ENCODE measurements around the gene WDFY2. TPM values are rescaled to one million over a fixed set of nuclear protein-coding genes. Genes with fewer than 3 reads are reported as not detected.
"Not testable (repeated sequence)": the region's sequence is repeated elsewhere in the genome, so short reads cannot be mapped to it uniquely, and the experiment has no call there.

Gene WDFY2
- total and polyA plus RNA-seq, 2 of the 13 experiments (the other 11 are each of a cell fraction or from before 2014, with no cell fraction given): 22.6 to 27.0 TPM

DNA sequence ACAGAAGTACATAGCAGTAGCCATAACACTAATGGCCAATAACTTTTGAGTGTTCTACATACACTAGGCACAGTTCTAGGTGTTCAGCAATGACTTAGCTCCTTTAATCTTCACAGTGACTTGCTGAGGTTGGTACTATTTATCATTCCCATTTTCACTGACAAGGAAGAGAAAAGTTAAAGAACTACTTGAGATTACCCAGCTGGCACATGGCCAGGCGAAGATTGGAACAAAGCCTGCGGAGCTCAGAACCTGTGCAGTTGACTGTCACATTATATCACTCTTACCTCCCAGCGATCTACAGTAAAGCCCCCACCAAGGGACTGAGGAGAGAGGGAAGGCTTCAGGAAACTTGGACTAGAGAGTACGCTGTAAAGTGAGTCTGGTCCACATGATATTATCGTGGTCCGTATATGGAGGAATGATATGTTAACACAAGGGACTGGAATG, 42.4 kb upstream of the WDFY2 start:
- peaks cover 28% of the 10 kb centered on the region for H3K4me1 ChIP-seq (ENCODE audit: insufficient read depth, low read length)
- POLR2A ChIA-PET: interaction anchor here (1.3 to 2.2 kb wide), 3 partner anchors 42 to 97 kb away, joined by 3 to 14 read pairs (median 3); partner anchors contain the start of gene INTS6
- no peak for DNase-seq (ENCODE audit: low spot score)
- no peaks in the 10 kb centered on the region for H3K79me2 ChIP-seq (ENCODE audit: insufficient read depth, low read length)
- no peaks in the 10 kb centered on the region for H3K27me3 ChIP-seq (ENCODE audit: control insufficient read depth in 1 of 2, insufficient read depth in 2 of 2, low read length in 2 of 2)
- intact Hi-C loops (cut with micrococcal nuclease; ENCODE audit: unreplicated experiment): no loop called here
- TF ChIP-seq EP300 (IDR thresholded peaks at IDR 0.05; ENCODE audit: low read depth in 2 of 2, low read length in 2 of 2) (no peak), EP300 (CRISPR knock-in tag; IDR thresholded peaks at IDR 0.05; ENCODE audit: borderline replicate concordance) (no peak), ZNF205 (CRISPR knock-in tag; IDR thresholded peaks at IDR 0.05) (peak; percentile 53; the same call in 1 of the 2 replicates), IKZF4 (CRISPR knock-in tag; IDR thresholded peaks at IDR 0.05; ENCODE audit: borderline replicate concordance, low read depth, not compliant biosample characterization) (peak; percentile 63)
- H3K9me3 ChIP-seq (ENCODE audit: low read length): no peaks in the 10 kb centered on the region
- no peak overlapping the region for H3K27ac ChIP-seq (ENCODE audit: extremely low read length, insufficient read depth, low read length)
- CTCF ChIA-PET (ENCODE audit: low intra/inter-chr PET ratio, low total read pairs): no interaction called here
- H3K36me3 ChIP-seq (replicated peaks in 1 of 2; ENCODE audit: control insufficient read depth in 1 of 2, insufficient read depth in 2 of 2, low read length in 2 of 2): no peaks in the 10 kb centered on the region
- FAIRE-seq: no peak
- in situ Hi-C loops (cut with HindIII; ENCODE audit: extremely low pct_ligation_motif_present, low pct_unique_long_range_greater_than_20kb): no loop called here
- H3K4me3 ChIP-seq (replicated peaks in 1 of 3; ENCODE audit: insufficient read depth in 1 of 3, low read depth in 2 of 3, low read length in 3 of 3): no peak overlapping the region
- H2AFZ ChIP-seq (ENCODE audit: low read length): peak overlapping the region; percentile 46
- BruUV-seq (replicated peaks): no TSS peak
- H3K4me2 ChIP-seq (ENCODE audit: low read depth, low read length): peak overlapping the region; percentile 61; the same call in 1 of the 2 replicates
- H3K9ac ChIP-seq (ENCODE audit: insufficient read depth, low read depth, low read length): no peak overlapping the region
- no peaks in the 10 kb centered on the region for H4K20me1 ChIP-seq (ENCODE audit: insufficient read depth, low read length)
- peak; percentile 30; the same call in 2 of the 3 replicates for ATAC-seq
- WGBS (ENCODE audit: low lambda C conversion rate): 59% methylated on average over 6 of the region's 6 CpGs

DNA sequence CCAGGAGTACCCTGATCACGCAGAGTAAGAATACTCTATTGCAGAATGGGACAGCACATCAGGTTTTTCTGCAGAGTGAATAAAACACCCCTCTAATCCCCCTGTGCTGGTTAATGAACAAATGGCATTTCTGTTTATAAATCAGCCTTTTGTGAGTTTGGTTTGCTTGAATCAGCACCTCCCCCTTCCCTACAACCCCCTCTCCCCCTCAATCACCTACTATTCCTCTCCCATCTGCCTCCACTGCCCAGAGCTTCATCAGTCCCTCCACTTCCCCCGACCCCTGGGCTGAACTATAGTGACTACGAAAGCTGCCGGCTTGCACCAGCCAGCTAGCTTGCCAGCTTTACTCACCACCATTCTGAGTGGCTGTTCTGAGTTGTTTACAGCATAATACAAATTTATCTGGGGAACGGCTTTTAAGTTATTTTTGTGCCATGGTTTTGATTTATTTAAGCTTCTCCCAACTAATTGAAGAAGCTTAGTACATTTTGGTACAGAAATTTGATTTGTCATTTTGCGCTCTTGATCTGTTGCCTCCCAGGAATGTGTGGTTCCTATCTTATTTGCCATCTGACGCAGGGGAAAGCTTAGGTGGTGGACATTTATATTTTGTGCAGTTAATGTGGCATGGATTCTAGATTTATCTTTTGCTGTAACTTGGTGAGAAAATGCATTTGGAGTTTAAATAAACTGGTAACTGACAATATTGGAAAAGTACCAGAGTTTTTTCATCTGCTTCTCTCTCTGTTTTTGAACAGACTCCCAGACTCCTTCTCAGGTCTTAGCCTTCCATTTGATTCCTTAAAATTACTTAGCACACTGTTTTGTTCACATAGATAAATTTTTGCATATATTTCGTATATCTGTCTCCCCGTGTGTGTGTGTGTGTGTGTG, 41.7 kb upstream of the WDFY2 start:
- H3K36me3 ChIP-seq (replicated peaks in 1 of 2; ENCODE audit: control insufficient read depth in 1 of 2, insufficient read depth in 2 of 2, low read length in 2 of 2): no peaks in the 10 kb centered on the region
- H3K27me3 ChIP-seq (ENCODE audit: control insufficient read depth in 1 of 2, insufficient read depth in 2 of 2, low read length in 2 of 2): no peaks in the 10 kb centered on the region
- peak; percentile 89 for ATAC-seq
- DNase-seq (ENCODE audit: low spot score): no peak
- no peaks in the 10 kb centered on the region for H3K9me3 ChIP-seq (ENCODE audit: low read length)
- no peak overlapping the region for H3K27ac ChIP-seq (ENCODE audit: extremely low read length, insufficient read depth, low read length)
- peaks cover 34% of the 10 kb centered on the region for H3K4me1 ChIP-seq (ENCODE audit: insufficient read depth, low read length)
- WGBS (ENCODE audit: low lambda C conversion rate): 18% methylated on average over 9 of the region's 9 CpGs
- intact Hi-C loops (cut with micrococcal nuclease; ENCODE audit: unreplicated experiment): no loop called here
- in situ Hi-C loops (cut with HindIII; ENCODE audit: extremely low pct_ligation_motif_present, low pct_unique_long_range_greater_than_20kb): no loop called here
- peak overlapping the region; percentile 28; the same call in 1 of the 2 replicates for H3K9ac ChIP-seq (ENCODE audit: insufficient read depth, low read depth, low read length)
- TF ChIP-seq TEAD3 (CRISPR knock-in tag; optimal IDR thresholded peaks at IDR 0.05; ENCODE audit: borderline replicate concordance): peak; percentile 48
- TF ChIP-seq MED13 (CRISPR knock-in tag; IDR thresholded peaks at IDR 0.05): no peak
- TF ChIP-seq, protein P1, sequence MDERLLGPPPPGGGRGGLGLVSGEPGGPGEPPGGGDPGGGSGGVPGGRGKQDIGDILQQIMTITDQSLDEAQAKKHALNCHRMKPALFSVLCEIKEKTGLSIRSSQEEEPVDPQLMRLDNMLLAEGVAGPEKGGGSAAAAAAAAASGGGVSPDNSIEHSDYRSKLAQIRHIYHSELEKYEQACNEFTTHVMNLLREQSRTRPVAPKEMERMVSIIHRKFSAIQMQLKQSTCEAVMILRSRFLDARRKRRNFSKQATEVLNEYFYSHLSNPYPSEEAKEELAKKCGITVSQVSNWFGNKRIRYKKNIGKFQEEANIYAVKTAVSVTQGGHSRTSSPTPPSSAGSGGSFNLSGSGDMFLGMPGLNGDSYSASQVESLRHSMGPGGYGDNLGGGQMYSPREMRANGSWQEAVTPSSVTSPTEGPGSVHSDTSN (CRISPR knock-in tag; IDR thresholded peaks at IDR 0.05): no peak
- TF ChIP-seq SMC3 (IDR thresholded peaks at IDR 0.05; ENCODE audit: low read length): no peak
- TF ChIP-seq ZNF382 (CRISPR knock-in tag; IDR thresholded peaks at IDR 0.05; ENCODE audit: borderline replicate concordance): no peak
- H3K4me3 ChIP-seq (replicated peaks in 1 of 3; ENCODE audit: insufficient read depth in 1 of 3, low read depth in 2 of 3, low read length in 3 of 3): peak overlapping the region in 2 of 3 experiments; percentile 23 to 29; a peak in 3 of 6 replicates
- H4K20me1 ChIP-seq (ENCODE audit: insufficient read depth, low read length): no peaks in the 10 kb centered on the region
- peak overlapping the region; percentile 61 for H3K4me2 ChIP-seq (ENCODE audit: low read depth, low read length)
- ChIA-PET CTCF (ENCODE audit: low intra/inter-chr PET ratio, low total read pairs) (no interaction called here), POLR2A (interaction anchor here (1.3 to 2.2 kb wide), 3 partner anchors 41 to 98 kb away, joined by 3 to 14 read pairs (median 3); partner anchors contain the start of gene INTS6)
- no peaks in the 10 kb centered on the region for H3K79me2 ChIP-seq (ENCODE audit: insufficient read depth, low read length)
- H2AFZ ChIP-seq (ENCODE audit: low read length): peak overlapping the region; percentile 46
- peak; percentile 42 for FAIRE-seq
- no TSS peak for BruUV-seq (replicated peaks)

DNA sequence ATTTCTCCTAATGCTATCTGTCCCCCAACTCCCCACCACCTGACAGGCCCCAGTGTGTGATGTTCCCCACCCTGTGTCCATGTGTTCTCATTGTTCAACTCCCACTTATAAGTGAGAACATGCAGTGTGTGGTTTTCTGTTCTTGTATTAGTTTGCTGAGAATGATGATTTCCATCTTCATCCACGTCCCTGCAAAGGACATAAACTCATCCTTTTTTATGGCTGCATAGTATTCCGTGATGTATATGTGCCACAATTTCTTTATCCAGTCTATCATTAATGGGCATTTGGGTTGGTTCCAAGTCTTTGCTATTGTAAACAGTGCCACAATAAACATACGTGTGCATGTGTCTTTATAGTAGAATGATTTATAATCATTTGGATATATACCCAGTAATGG, 38.8 kb upstream of the WDFY2 start:
- ATAC-seq; H4K20me1 ChIP-seq (ENCODE audit: insufficient read depth, low read length); H3K27ac ChIP-seq (ENCODE audit: extremely low read length, insufficient read depth, low read length); BruUV-seq (replicated peaks); H3K27me3 ChIP-seq (ENCODE audit: control insufficient read depth in 1 of 2, insufficient read depth in 2 of 2, low read length in 2 of 2); H3K4me2 ChIP-seq (ENCODE audit: low read depth, low read length); CTCF ChIA-PET (ENCODE audit: low intra/inter-chr PET ratio, low total read pairs); H2AFZ ChIP-seq (ENCODE audit: low read length); POLR2A ChIA-PET; H3K4me3 ChIP-seq (replicated peaks in 1 of 3; ENCODE audit: insufficient read depth in 1 of 3, low read depth in 2 of 3, low read length in 3 of 3); H3K79me2 ChIP-seq (ENCODE audit: insufficient read depth, low read length); intact Hi-C loops (cut with micrococcal nuclease; ENCODE audit: unreplicated experiment); DNase-seq (ENCODE audit: low spot score); H3K9ac ChIP-seq (ENCODE audit: insufficient read depth, low read depth, low read length); FAIRE-seq; in situ Hi-C loops (cut with HindIII; ENCODE audit: extremely low pct_ligation_motif_present, low pct_unique_long_range_greater_than_20kb); H3K36me3 ChIP-seq (replicated peaks in 1 of 2; ENCODE audit: control insufficient read depth in 1 of 2, insufficient read depth in 2 of 2, low read length in 2 of 2); H3K9me3 ChIP-seq (ENCODE audit: low read length): not testable (repeated sequence)
- 70% methylated on average over 3 of the region's 3 CpGs for WGBS (ENCODE audit: low lambda C conversion rate)
- peaks cover 58% of the 10 kb centered on the region for H3K4me1 ChIP-seq (ENCODE audit: insufficient read depth, low read length)

Data from HepG2 (cell line).